Heart right ventricle (tissue), 16 donors: ENCODE measurements around the gene SFXN5. TPM values are rescaled to one million over a fixed set of nuclear protein-coding genes. Genes with fewer than 3 reads are reported as not detected.

Experiments used
- ATAC-seq, 8 donors: fragments of 200-7000 bp; cut with Tn5 transposase; one replicate each; pipeline ENCODE4 v1.9.1; 2020; ENCODE audit warnings: mild to moderate bottlenecking in 8 of 8, moderate library complexity in 8 of 8, moderate number of reproducible peaks in 1 of 8
- DNase-seq, 2 donors: peaks; one replicate each; pipeline ENCODE4 v3.0.0-alpha.2; 2020
- H3K27ac ChIP-seq, 10 donors: fragments of 200-600 bp; sonication (generic) in 2 of 10; one replicate each; pipeline versions ENCODE4 v1.5.0 to v1.8.0; 2020 to 2022; ENCODE audit warnings: mild to moderate bottlenecking in 3 of 10
- H3K27me3 ChIP-seq, 7 donors: fragments of 200-600 bp; one replicate each; pipeline ENCODE4 v1.8.0; 2021 to 2022; ENCODE audit warnings: mild to moderate bottlenecking in 2 of 7
- H3K36me3 ChIP-seq, 9 donors: fragments of 200-600 bp; sonication (generic) in 1 of 9; one replicate each; pipeline versions ENCODE4 v1.5.0 to v1.8.0; 2020 to 2022; ENCODE audit warnings: mild to moderate bottlenecking in 2 of 9
- H3K4me1 ChIP-seq, 9 donors: fragments of 200-600 bp; sonication (generic) in 1 of 9; one replicate each; pipeline versions ENCODE4 v1.5.0 to v1.8.0; 2020 to 2022; ENCODE audit warnings: mild to moderate bottlenecking in 4 of 9
- H3K4me3 ChIP-seq, 10 donors: fragments of 200-600 bp; sonication (generic) in 2 of 10; one replicate each; pipeline versions ENCODE4 v1.5.0 to v1.8.0; 2020 to 2022; ENCODE audit warnings: mild to moderate bottlenecking in 7 of 10, moderate library complexity in 2 of 10
- H3K9me3 ChIP-seq, 11 donors: fragments of 200-600 bp in 10 of 11; sonication (generic) in 2 of 11; one replicate each; pipeline versions ENCODE4 v1.5.0 to v1.8.0; 2013 to 2022; ENCODE audit warnings: mild to moderate bottlenecking in 2 of 11, control low read depth in 1 of 11, moderate library complexity in 1 of 11
- CTCF ChIP-seq, 9 donors: fragments of 200-600 bp; sonication (generic) in 2 of 9; IDR thresholded peaks; one replicate each; pipeline versions ENCODE4 v1.5.0 to v1.8.0; 2021 to 2022; ENCODE audit warnings: antibody characterized with exemption in 9 of 9, mild to moderate bottlenecking in 5 of 9, moderate library complexity in 1 of 9
- WGBS, 2 donors: extraction: QIAGEN DNeasy Blood & Tissue Kit; methylation state at CpG; one replicate each; pipeline ENCODE4 v1.1.7; 2013; ENCODE audit warnings: inconsistent platforms in 1 of 2; 5-methylcytosine and 5-hydroxymethylcytosine counted together
- intact Hi-C, 10 donors: fragments of 100-400 bp; cut with DNase I; formaldehyde crosslinking; loops; one replicate each; pipeline versions ENCODE4 v1.11.1 to v1.14.2; 2022
- polyA plus RNA-seq, 2 donors: library from polyadenylated mRNA; stranded (reverse); fragments of 200-250 nt; gene quantifications; one replicate each; pipeline ENCODE4 v1.2.3, GENCODE V29; 2013
- total RNA-seq, 10 donors: library from RNA; stranded (reverse); fragmentation: NEBNext Ultra II Directional in 3 of 10; extraction: Animal tissue kit (Norgen Biotek cat#: 25700) in 3 of 10; gene quantifications; one replicate each; pipeline versions ENCODE4 v1.2.1 to v1.2.4, GENCODE V29; 2021 to 2023
- donor health status: Arrhythmogenic right ventricular cardiomyopathy.
- donor health status: ischemic (EF 13 %, LVEDD 7.1; RV severe dilation, severe dysfunction).
- donor health status: healthy with polysubstance abuse.
- donor health status: DM: no; HTN: yes; CAD: no.
- donor health status: DM: no; HTN: no; CAD: no.
- donor health status: ischemic (EF 25% LVEDD 6.9; RV normal size, moderate dysfunction).
- donor health status: ischemic (EF 25% LVEDD 5.7; RV mildly dilated, moderate dysfunction).
- donor health status: healthy.
- donor health status: DM: yes; HTN: yes; CAD: no.
- donor health status: Ischemic cardiomyopathy.
- donor health status: ischemic (EF 35%, LVEDD 5.7; RV mildly dilated, moderate dysfunction).
- donor health status: nonischemic (EF 11% LVEDD 7.7; RV severe dilation, severe dysfunction).
- donor health status: DM: yes; HTN: yes; CAD: no.
- donor health status: PGD.
- donor health status: ischemic (EF 29% LVEDD 5.4; RV normal size, mild dysfunction).
- donor health status: nonischemic (EF 23%, LVEDD 6.1; RV moderate dilation, normal function).

The SFXN5 gene
- total and polyA plus RNA-seq, 12 donors: 4.4 to 11.8 (median 9.7) TPM

GRCh38 chr2:73003027-73003426 is 68.5 kb downstream of the SFXN5 start:
- Histone ChIP-seq H3K36me3 (peaks cover 0 to 33% (median 0%) of the 10 kb centered on the region in 9 donors), H3K4me1 (peaks cover 0 to 6% (median 3%) of the 10 kb centered on the region in 9 donors), H3K9me3 (no peaks in the 10 kb centered on the region), H3K27me3 (no peaks in the 10 kb centered on the region), H3K4me3 (no peak overlapping the region), H3K27ac (no peak overlapping the region)
- intact Hi-C loops: no loop called here
- no peak for TF ChIP-seq CTCF (IDR thresholded peaks at IDR 0.05)
- no peak for DNase-seq
- WGBS, 2 donors: 91 to 94% methylated on average over 8 of the region's 8 CpGs
- no peak for ATAC-seq

DNA sequence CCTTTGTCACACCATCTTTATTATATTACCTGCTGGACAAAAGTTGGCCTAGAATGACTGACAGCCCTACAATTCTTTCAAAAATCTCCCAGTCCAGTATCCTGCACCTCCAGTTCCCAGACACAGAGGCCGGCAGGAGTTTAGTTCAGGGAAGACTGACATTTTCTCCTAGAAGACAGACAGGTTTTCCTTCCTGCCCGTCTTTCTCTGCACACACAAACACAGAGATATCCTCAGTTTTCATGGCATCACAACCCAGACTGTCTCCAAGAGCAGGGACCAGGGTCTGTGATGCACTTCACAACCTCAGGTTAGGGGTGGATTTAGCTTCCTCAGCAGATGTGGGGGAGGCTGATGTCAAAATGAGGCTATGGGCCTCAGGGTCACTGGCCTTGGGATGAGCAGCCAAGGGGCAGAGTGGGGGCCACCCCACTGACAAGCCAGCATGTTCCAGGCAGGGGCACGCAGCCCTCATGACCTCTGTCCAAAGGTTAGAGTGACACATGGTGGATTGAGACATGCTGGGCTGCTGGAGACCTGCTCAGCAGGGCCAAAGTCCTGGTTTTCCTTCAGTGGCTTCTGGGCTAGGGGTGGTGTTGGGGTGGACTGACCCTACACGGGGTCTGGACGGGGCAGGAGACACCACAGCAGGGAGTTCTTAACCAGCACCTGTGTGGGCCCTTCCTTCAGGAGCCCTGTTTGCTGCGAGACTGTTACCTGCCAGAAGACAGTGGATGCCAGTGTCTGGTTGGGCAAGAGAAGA is 70.5 kb downstream of the SFXN5 start:
- H3K4me3 ChIP-seq: no peak overlapping the region
- peaks cover 0 to 6% (median 3%) of the 10 kb centered on the region in 9 donors for H3K4me1 ChIP-seq
- H3K27ac ChIP-seq: no peak overlapping the region
- no peak for ATAC-seq
- TF ChIP-seq CTCF (IDR thresholded peaks at IDR 0.05): no peak
- WGBS, 2 donors: 92 to 97% methylated on average over 6 of the region's 6 CpGs
- intact Hi-C loops: no loop called here
- H3K27me3 ChIP-seq: no peaks in the 10 kb centered on the region
- H3K36me3 ChIP-seq: peaks cover 0 to 40% (median 0%) of the 10 kb centered on the region in 9 donors
- DNase-seq: no peak
- no peaks in the 10 kb centered on the region for H3K9me3 ChIP-seq

- H3K9me3 ChIP-seq: no peaks in the 10 kb centered on the region
- peaks cover 0 to 42% (median 0%) of the 10 kb centered on the region in 9 donors for H3K36me3 ChIP-seq
- TF ChIP-seq CTCF (IDR thresholded peaks at IDR 0.05): no peak
- H3K4me1 ChIP-seq: peaks cover 0 to 4% (median 0%) of the 10 kb centered on the region in 9 donors
- no peak overlapping the region for H3K27ac ChIP-seq
- H3K4me3 ChIP-seq: no peak overlapping the region
- no peaks in the 10 kb centered on the region for H3K27me3 ChIP-seq
- intact Hi-C loops: no loop called here
- DNase-seq (no peak), ATAC-seq (no peak)
- WGBS, 2 donors: 95 to 96% methylated on average over 13 of the region's 13 CpGs
Measured at GRCh38 chr2:72999729-73000725, 71.5 kb downstream of the SFXN5 start.

DNA sequence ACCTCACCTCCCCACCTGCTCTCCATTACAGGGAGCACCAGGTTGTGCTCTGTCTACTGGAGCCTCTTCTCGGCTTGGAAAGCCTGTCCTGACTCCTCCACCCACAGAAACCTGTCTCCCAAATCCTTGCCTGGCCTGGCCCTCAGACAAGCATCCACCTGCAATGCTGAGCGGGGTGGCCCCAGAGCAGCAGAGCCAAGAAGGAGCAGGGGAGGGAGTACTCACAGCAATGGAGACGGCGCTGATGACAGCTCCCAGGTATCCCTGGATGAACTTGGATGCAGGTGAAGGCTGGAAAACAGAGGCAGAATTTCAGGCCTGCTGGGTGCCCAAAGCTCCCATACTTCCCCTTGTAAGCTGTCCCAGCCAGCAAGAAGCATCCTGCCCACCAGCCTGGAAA is 72.8 kb downstream of the SFXN5 start:
- ATAC-seq (no peak), DNase-seq (no peak)
- no peak overlapping the region for H3K4me3 ChIP-seq
- H3K9me3 ChIP-seq: no peaks in the 10 kb centered on the region
- WGBS, 2 donors: 83 to 86% methylated on average over 4 of the region's 4 CpGs
- H3K36me3 ChIP-seq: peaks cover 0 to 42% (median 0%) of the 10 kb centered on the region in 9 donors
- no peak for TF ChIP-seq CTCF (IDR thresholded peaks at IDR 0.05)
- no peaks in the 10 kb centered on the region for H3K27me3 ChIP-seq
- H3K4me1 ChIP-seq: no peaks in the 10 kb centered on the region
- no peak overlapping the region for H3K27ac ChIP-seq
- intact Hi-C loops: no loop called here
